SK-N-SH (cell line): ENCODE results near the gene ELOVL3.

Experiments
- CHD2 ChIP-seq: fragments of 150-350 bp; IDR thresholded peaks from 2 replicates; pipeline ENCODE4 v1.6.1; 2018; ENCODE audit warnings: low read length; ENCODE audit not compliant: partially characterized antibody
- RAD21 ChIP-seq: IDR thresholded peaks from 2 replicates; pipeline ENCODE4 v1.6.1; 2012; ENCODE audit warnings: mild to moderate bottlenecking, low read length
- TAF1 ChIP-seq: IDR thresholded peaks from 2 replicates; pipeline ENCODE4 v1.6.1; 2012; ENCODE audit warnings: low read depth, mild to moderate bottlenecking, low read length, moderate library complexity, borderline replicate concordance
- TF ChIP-seq, protein P1 (sequence below): fragments of 150-350 bp; IDR thresholded peaks from 2 replicates; pipeline ENCODE4 v1.6.1; 2017; ENCODE audit warnings: antibody characterized with exemption, low read length, low read depth, borderline replicate concordance
- TF ChIP-seq, protein P2 (sequence below): fragments of 200-600 bp; sonication (generic); IDR thresholded peaks from 2 replicates; pipeline ENCODE4 v1.6.1; 2017; ENCODE audit warnings: antibody characterized with exemption, mild to moderate bottlenecking, moderate library complexity

DNA sequence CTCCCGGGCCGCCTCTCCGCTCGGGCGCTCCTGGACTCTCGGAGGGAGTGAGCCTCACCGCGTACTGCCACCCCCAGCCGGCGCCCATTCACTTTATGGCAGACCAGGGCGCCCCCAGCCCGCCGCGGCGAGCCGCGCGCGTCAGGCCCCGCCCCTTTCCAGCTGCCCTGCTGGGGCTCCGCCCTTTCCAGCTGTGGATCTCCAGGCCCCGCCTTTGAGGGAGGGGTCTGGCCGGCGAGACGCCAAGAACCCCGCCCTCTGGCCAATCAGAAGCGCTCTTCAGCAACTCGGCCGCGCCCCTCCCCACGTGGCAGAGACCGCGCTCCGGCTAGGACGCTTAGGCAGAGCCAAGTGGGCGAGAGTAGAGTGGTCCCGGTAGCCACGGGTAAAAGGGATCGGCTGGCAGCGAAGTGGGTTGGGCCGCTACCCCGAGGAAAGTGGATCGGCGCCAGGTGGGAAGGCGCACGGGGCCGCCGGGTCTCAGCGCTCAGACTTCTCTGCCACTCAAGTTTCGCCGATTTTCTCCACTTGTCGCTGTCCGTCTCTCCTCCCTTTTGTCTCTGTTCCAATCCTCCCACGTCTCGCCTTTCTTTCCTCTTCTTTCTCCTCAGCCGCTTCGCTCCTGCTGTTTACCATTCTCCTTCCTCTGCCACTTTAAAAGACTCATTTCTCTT lies 15.5 kb downstream of the ELOVL3 start, which contains the start of gene PITX3:
- TF ChIP-seq, protein P1, sequence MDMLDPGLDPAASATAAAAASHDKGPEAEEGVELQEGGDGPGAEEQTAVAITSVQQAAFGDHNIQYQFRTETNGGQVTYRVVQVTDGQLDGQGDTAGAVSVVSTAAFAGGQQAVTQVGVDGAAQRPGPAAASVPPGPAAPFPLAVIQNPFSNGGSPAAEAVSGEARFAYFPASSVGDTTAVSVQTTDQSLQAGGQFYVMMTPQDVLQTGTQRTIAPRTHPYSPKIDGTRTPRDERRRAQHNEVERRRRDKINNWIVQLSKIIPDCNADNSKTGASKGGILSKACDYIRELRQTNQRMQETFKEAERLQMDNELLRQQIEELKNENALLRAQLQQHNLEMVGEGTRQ: no peak
- TF ChIP-seq RAD21 (no peak), CHD2 (no peak), TAF1 (no peak)
- TF ChIP-seq, protein P2, sequence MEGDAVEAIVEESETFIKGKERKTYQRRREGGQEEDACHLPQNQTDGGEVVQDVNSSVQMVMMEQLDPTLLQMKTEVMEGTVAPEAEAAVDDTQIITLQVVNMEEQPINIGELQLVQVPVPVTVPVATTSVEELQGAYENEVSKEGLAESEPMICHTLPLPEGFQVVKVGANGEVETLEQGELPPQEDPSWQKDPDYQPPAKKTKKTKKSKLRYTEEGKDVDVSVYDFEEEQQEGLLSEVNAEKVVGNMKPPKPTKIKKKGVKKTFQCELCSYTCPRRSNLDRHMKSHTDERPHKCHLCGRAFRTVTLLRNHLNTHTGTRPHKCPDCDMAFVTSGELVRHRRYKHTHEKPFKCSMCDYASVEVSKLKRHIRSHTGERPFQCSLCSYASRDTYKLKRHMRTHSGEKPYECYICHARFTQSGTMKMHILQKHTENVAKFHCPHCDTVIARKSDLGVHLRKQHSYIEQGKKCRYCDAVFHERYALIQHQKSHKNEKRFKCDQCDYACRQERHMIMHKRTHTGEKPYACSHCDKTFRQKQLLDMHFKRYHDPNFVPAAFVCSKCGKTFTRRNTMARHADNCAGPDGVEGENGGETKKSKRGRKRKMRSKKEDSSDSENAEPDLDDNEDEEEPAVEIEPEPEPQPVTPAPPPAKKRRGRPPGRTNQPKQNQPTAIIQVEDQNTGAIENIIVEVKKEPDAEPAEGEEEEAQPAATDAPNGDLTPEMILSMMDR: no peak
